Spleen (tissue), 7 donors: ENCODE measurements around the gene BTRC.

ENCODE experiments used
- CTCF ChIP-seq, 11 experiments: fragments of 200-600 bp in 7 of 11; fragments of 450-650 bp in 4 of 11; sonication (generic) in 4 of 11; IDR thresholded peaks in 8 of 11; conservative IDR thresholded peaks in 3 of 11; 1 replicate in 7 of 11; 2 replicates in 4 of 11; pipeline versions ENCODE4 v1.4.0 to v1.8.0; 2016 to 2021; ENCODE audit warnings: antibody characterized with exemption in 11 of 11, inconsistent platforms in 4 of 11, mild to moderate bottlenecking in 1 of 11
- POLR2A ChIP-seq, 3 donors: fragments of 450-650 bp; IDR thresholded peaks; one replicate each; pipeline ENCODE4 v1.5.1; 2017; ENCODE audit warnings: antibody characterized with exemption in 3 of 3, mild to moderate bottlenecking in 1 of 3
- POLR2AphosphoS5 ChIP-seq, 3 donors: sonication (generic); formaldehyde crosslinking; IDR thresholded peaks; one replicate each; pipeline ENCODE4 v1.5.1; 2017; ENCODE audit warnings: antibody characterized with exemption in 3 of 3
- donor health status: DM: no; HTN: no; CAD: no; lungs with moderate emphysema.
- donor health status: DM: no; HTN: no; CAD: no.
- donor health status: DM: no; HTN: no; CAD: no.

DNA sequence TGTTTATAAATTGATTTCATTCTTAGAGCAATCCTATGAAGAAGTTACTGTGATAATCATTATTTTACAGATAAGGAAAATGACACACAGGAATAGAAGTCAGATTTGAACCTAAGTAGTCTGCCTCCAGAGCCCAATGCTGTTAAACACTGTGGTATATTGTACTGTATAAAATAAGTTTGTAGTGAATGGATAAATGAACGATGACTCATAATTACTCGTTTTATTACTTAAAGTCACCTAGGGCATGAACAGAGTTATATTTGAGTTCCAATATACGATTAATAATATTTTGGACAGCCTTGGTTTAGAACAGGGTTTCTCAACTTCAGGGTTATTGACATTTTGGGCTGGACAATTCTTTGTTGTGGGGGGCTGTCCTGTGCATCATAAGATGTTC, 7.8 kb upstream of the BTRC start:
- TF ChIP-seq CTCF (IDR thresholded peaks at IDR 0.05 in 8 of 11, conservative IDR thresholded peaks at IDR 0.05 in 3 of 11) (no peak), POLR2A (IDR thresholded peaks at IDR 0.05) (no peak), POLR2AphosphoS5 (IDR thresholded peaks at IDR 0.05) (no peak)
